ENCODE results near the gene PTGR3. TPM values are rescaled to one million over a fixed set of nuclear protein-coding genes. Genes with fewer than 3 reads are reported as not detected.

Gene PTGR3
- total RNA-seq, 4 donors from 2014 or later, result 9.6 to 27.5 (median 20.1) TPM

DNA sequence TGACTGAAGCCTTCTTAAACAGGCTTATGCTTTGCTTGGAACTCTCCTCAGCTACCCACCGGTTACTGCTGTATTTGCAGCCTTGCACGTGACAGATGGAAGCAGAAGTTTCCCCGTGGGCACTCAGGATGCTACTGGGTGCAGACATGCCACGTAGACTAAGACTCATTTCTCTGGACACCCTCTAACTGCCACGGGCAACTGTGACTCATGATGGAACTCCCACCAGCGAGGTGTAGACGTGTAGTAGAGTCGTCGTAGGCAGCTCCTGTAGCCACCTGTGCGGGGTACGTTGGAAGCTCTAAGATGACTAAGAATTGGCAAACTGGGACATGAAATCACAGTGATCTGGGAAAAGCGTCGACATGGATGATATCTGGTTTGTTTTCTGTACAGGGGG, 29.2 kb upstream of the PTGR3 start:
- Histone ChIP-seq H3K27me3 (no peaks in the 10 kb centered on the region), H3K4me1 (peaks cover 0 to 34% (median 10%) of the 10 kb centered on the region in 4 donors), H3K36me3 (peaks cover 0 to 6% (median 3%) of the 10 kb centered on the region in 4 donors), H3K4me3 (no peak overlapping the region), H3K27ac (replicated peaks in 1 of 4) (no peak overlapping the region), H3K9me3 (no peaks in the 10 kb centered on the region)
- DNase-seq (ENCODE audit: extremely low spot score), result no peak
- intact Hi-C loops (cut with DNase I), result no loop called here
- TF ChIP-seq EP300 (IDR thresholded peaks at IDR 0.05), result no peak
- no peak for TF ChIP-seq CTCF (IDR thresholded peaks at IDR 0.05)
- TF ChIP-seq POLR2A (IDR thresholded peaks at IDR 0.05; ENCODE audit: low read depth), result no peak
- WGBS, result 90% methylated on average over 10 of the region's 13 CpGs

GRCh38 chr18:75235896-75236295, 27.0 kb upstream of the PTGR3 start:
- Histone ChIP-seq H3K36me3 (peaks cover 0 to 6% (median 3%) of the 10 kb centered on the region in 4 donors), H3K4me3 (no peak overlapping the region), H3K27me3 (no peaks in the 10 kb centered on the region), H3K9me3 (no peaks in the 10 kb centered on the region), H3K27ac (replicated peaks in 1 of 4) (no peak overlapping the region), H3K4me1 (peaks cover 12 to 54% (median 22%) of the 10 kb centered on the region in 4 donors)
- DNase-seq (ENCODE audit: extremely low spot score), result no peak
- TF ChIP-seq POLR2A (IDR thresholded peaks at IDR 0.05; ENCODE audit: low read depth) (no peak), CTCF (IDR thresholded peaks at IDR 0.05) (no peak), EP300 (IDR thresholded peaks at IDR 0.05) (no peak), POLR2AphosphoS5 (IDR thresholded peaks at IDR 0.05) (no peak)
- intact Hi-C loops (cut with DNase I), result no loop called here
- WGBS, result 93% methylated on average over 13 of the region's 13 CpGs

DNA sequence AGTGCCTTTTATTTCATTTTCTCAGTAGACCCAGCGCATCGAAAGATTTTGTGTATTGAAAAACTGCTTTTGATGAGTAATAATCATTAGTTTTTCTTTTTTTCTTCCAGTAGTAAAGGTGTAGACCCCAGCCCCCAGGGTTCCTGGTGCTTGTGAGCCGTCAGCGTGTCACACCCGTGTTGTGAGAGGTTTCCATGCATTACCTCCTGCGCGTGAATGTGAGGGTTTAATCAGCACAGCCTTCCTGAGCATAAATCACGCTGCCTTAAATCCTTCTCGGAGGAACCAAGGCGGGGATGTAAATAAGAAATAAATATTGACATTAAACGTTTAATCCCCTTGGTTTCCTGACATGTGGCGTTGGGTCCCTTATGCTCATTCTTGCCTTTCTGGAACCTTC, 26.0 kb upstream of the PTGR3 start:
- Histone ChIP-seq H3K27ac (replicated peaks in 1 of 4) (no peak overlapping the region), H3K4me3 (no peak overlapping the region), H3K36me3 (peaks cover 0 to 6% (median 3%) of the 10 kb centered on the region in 4 donors), H3K9me3 (no peaks in the 10 kb centered on the region), H3K27me3 (no peaks in the 10 kb centered on the region), H3K4me1 (peaks cover 15 to 52% (median 23%) of the 10 kb centered on the region in 4 donors)
- intact Hi-C loops (cut with DNase I), result no loop called here
- TF ChIP-seq EP300 (IDR thresholded peaks at IDR 0.05) (no peak), POLR2A (IDR thresholded peaks at IDR 0.05; ENCODE audit: low read depth) (no peak), CTCF (IDR thresholded peaks at IDR 0.05) (no peak), POLR2AphosphoS5 (IDR thresholded peaks at IDR 0.05) (no peak)
- WGBS, result 93% methylated on average over 12 of the region's 12 CpGs
- no peak for DNase-seq (ENCODE audit: extremely low spot score)

GRCh38 chr18:75231053-75231406, 22.1 kb upstream of the PTGR3 start:
- H3K27me3 ChIP-seq, result no peaks in the 10 kb centered on the region
- WGBS, result 93% methylated on average over 5 of the region's 5 CpGs
- intact Hi-C loops (cut with DNase I), result no loop called here
- no peak for TF ChIP-seq POLR2AphosphoS5 (IDR thresholded peaks at IDR 0.05)
- TF ChIP-seq CTCF (IDR thresholded peaks at IDR 0.05), result no peak
- TF ChIP-seq EP300 (IDR thresholded peaks at IDR 0.05), result no peak
- no peak for TF ChIP-seq POLR2A (IDR thresholded peaks at IDR 0.05; ENCODE audit: low read depth)
- peak overlapping the region in 3 of 4 donors; percentile 29 to 59 (median 36) for H3K27ac ChIP-seq (replicated peaks in 1 of 4)
- H3K4me1 ChIP-seq, result peaks cover 35 to 71% (median 51%) of the 10 kb centered on the region in 4 donors
- DNase-seq (ENCODE audit: extremely low spot score), result no peak
- H3K36me3 ChIP-seq, result peaks cover 0 to 5% (median 2%) of the 10 kb centered on the region in 4 donors
- no peak overlapping the region for H3K4me3 ChIP-seq
- H3K9me3 ChIP-seq, result no peaks in the 10 kb centered on the region

All from esophagus muscularis mucosa (tissue), 4 donors.